Measurements from ENCODE around the gene ITGB3.

DNA sequence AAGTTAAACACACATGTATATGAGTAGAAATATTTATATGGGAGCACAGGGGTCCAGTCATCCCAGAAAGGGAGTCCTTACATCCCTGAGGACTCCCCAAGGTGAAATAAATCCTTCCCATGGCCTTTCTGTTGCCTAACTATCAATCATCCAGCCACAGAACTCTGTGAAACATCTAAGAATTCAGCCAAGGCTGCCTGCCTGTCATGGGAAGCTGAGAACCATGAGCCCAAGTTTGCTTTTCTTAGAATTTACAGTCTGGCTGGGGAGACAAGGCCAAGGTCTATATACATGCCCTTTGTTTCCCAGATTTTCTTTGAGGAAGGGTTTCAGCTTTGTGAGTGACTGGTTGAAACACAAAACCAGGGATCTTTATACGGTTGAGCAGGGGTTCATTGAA, 28.7 kb upstream of the ITGB3 start:
- TF ChIP-seq POLR2A (IDR thresholded peaks at IDR 0.05): no peak
- no peak for TF ChIP-seq CTCF (IDR thresholded peaks at IDR 0.05)
